Liver (tissue), 9 donors: ENCODE measurements around the gene CYP4V2. TPM values are rescaled to one million over a fixed set of nuclear protein-coding genes. Genes with fewer than 3 reads are reported as not detected.

Source experiments
- DNase-seq: peaks from one replicate; pipeline ENCODE4 v3.0.0-alpha.2; 2017; ENCODE audit warnings: low spot score
- H3K27ac ChIP-seq, 2 donors: one replicate each; pipeline ENCODE4 v1.7.0; 2013; ENCODE audit warnings: inconsistent platforms in 2 of 2, low read length in 2 of 2, control low read depth in 1 of 2, low read depth in 1 of 2, mild to moderate bottlenecking in 1 of 2
- H3K27me3 ChIP-seq, 4 donors: one replicate each; pipeline versions ENCODE4 v1.6.1 to v1.7.0; 2013; ENCODE audit warnings: low read length in 3 of 4, inconsistent platforms in 1 of 4, mild to moderate bottlenecking in 1 of 4, moderate library complexity in 1 of 4; ENCODE audit not compliant: control insufficient read depth in 4 of 4, insufficient read depth in 4 of 4
- H3K36me3 ChIP-seq, 4 donors: one replicate each; pipeline versions ENCODE4 v1.6.1 to v1.7.0; 2013; ENCODE audit warnings: low read length in 3 of 4, mild to moderate bottlenecking in 3 of 4, low read depth in 1 of 4, moderate library complexity in 1 of 4; ENCODE audit not compliant: control insufficient read depth in 4 of 4, insufficient read depth in 3 of 4
- H3K4me1 ChIP-seq, 4 donors: one replicate each; pipeline versions ENCODE4 v1.6.1 to v1.7.0; 2013; ENCODE audit warnings: low read length in 3 of 4, mild to moderate bottlenecking in 3 of 4, moderate library complexity in 1 of 4; ENCODE audit not compliant: control insufficient read depth in 4 of 4, insufficient read depth in 4 of 4
- H3K4me3 ChIP-seq, 3 donors: one replicate each; pipeline versions ENCODE4 v1.6.1 to v1.7.0; 2013; ENCODE audit warnings: low read length in 3 of 3, control low read depth in 1 of 3, low read depth in 1 of 3, mild to moderate bottlenecking in 1 of 3
- H3K9ac ChIP-seq, 2 donors: one replicate each; pipeline ENCODE4 v1.7.0; 2013; ENCODE audit warnings: low read length in 2 of 2, mild to moderate bottlenecking in 2 of 2, moderate library complexity in 2 of 2, control low read depth in 1 of 2, low read depth in 1 of 2
- H3K9me3 ChIP-seq, 4 donors: one replicate each; pipeline versions ENCODE4 v1.6.1 to v1.7.0; 2013; ENCODE audit warnings: low read length in 3 of 4; ENCODE audit not compliant: control insufficient read depth in 4 of 4
- ATF3 ChIP-seq: IDR thresholded peaks from 2 replicates; pipeline ENCODE4 v1.6.1; 2016; ENCODE audit warnings: antibody characterized with exemption
- CTCF ChIP-seq: fragments of 150-350 bp; IDR thresholded peaks from 2 replicates; pipeline ENCODE4 v1.5.1; 2017; ENCODE audit warnings: improper control_type of control experiment, low read depth, low read length; ENCODE audit not compliant: missing input control
- EGR1 ChIP-seq, 2 donors: IDR thresholded peaks; 2 replicates each; pipeline ENCODE4 v1.6.1; 2016 to 2018; ENCODE audit warnings: antibody characterized with exemption in 2 of 2, low read depth in 2 of 2
- FOXA1 ChIP-seq: IDR thresholded peaks from 2 replicates; pipeline ENCODE4 v1.6.1; 2016; ENCODE audit warnings: antibody characterized with exemption
- FOXA2 ChIP-seq: IDR thresholded peaks from 2 replicates; pipeline ENCODE4 v1.6.1; 2016; ENCODE audit warnings: antibody characterized with exemption
- GABPA ChIP-seq, 2 donors: IDR thresholded peaks in 1 of 2; conservative IDR thresholded peaks in 1 of 2; 2 replicates each; pipeline ENCODE4 v1.6.1; 2016; ENCODE audit warnings: antibody characterized with exemption in 2 of 2, mild to moderate bottlenecking in 1 of 2, moderate library complexity in 1 of 2
- HNF4A ChIP-seq, 2 donors: conservative IDR thresholded peaks; 2 replicates each; pipeline ENCODE4 v1.6.1; 2016; ENCODE audit warnings: antibody characterized with exemption in 2 of 2, mild to moderate bottlenecking in 2 of 2
- HNF4G ChIP-seq: IDR thresholded peaks from 2 replicates; pipeline ENCODE4 v1.6.1; 2016; ENCODE audit warnings: antibody characterized with exemption
- JUND ChIP-seq, 2 donors: IDR thresholded peaks; 2 replicates each; pipeline ENCODE4 v1.6.1; 2016; ENCODE audit warnings: antibody characterized with exemption in 2 of 2
- MAX ChIP-seq: IDR thresholded peaks from 2 replicates; pipeline ENCODE4 v1.6.1; 2016; ENCODE audit warnings: antibody characterized with exemption
- NR2F2 ChIP-seq: IDR thresholded peaks from 2 replicates; pipeline ENCODE4 v1.6.1; 2016; ENCODE audit warnings: antibody characterized with exemption
- RAD21 ChIP-seq, 2 donors: IDR thresholded peaks; 2 replicates each; pipeline ENCODE4 v1.6.1; 2016; ENCODE audit warnings: antibody characterized with exemption in 2 of 2, mild to moderate bottlenecking in 2 of 2
- REST ChIP-seq: IDR thresholded peaks from 2 replicates; pipeline ENCODE4 v1.6.1; 2016; ENCODE audit warnings: antibody characterized with exemption, mild to moderate bottlenecking
- RXRA ChIP-seq, 2 donors: IDR thresholded peaks; 2 replicates each; pipeline ENCODE4 v1.6.1; 2017 to 2018; ENCODE audit warnings: antibody characterized with exemption in 2 of 2, mild to moderate bottlenecking in 1 of 2
- SP1 ChIP-seq: IDR thresholded peaks from 2 replicates; pipeline ENCODE4 v1.6.1; 2018; ENCODE audit warnings: antibody characterized with exemption, mild to moderate bottlenecking
- TAF1 ChIP-seq: conservative IDR thresholded peaks from 2 replicates; pipeline ENCODE4 v1.6.1; 2016; ENCODE audit warnings: antibody characterized with exemption, mild to moderate bottlenecking
- YY1 ChIP-seq: IDR thresholded peaks from 2 replicates; pipeline ENCODE4 v1.6.1; 2016; ENCODE audit warnings: antibody characterized with exemption, mild to moderate bottlenecking
- ZBTB33 ChIP-seq: IDR thresholded peaks from 2 replicates; pipeline ENCODE4 v1.6.1; 2016; ENCODE audit warnings: antibody characterized with exemption
- WGBS: extraction: QIAGEN DNeasy Blood & Tissue Kit; methylation state at CpG from one replicate; pipeline ENCODE4 v1.1.7; 2013; 5-methylcytosine and 5-hydroxymethylcytosine counted together
- polyA plus RNA-seq, 2 donors: library from polyadenylated mRNA; stranded (reverse) in 1 of 2; unstranded in 1 of 2; fragments of 200-250 nt in 1 of 2; fragments of >200 nt in 1 of 2; fragmentation: Nextera tagmentation in 1 of 2; extraction: Ambion mirVana in 1 of 2; gene quantifications; one replicate each; pipeline versions ENCODE4 v1.2.1 to v1.2.3, GENCODE V29; 2013 to 2015
- total RNA-seq, 2 donors: library from RNA; depleted of rRNA; stranded (reverse); fragments of >200 nt; gene quantifications; one replicate each; pipeline ENCODE4 v1.2.3, GENCODE V29; 2014
- donor health status: healthy.
- donor health status: healthy.
- donor health status: healthy.
- donor health status: healthy.
- donor health status: healthy.

CYP4V2 gene
- 100 to 1,000 TPM in 1 of 2 donors, 10 to 100 TPM in 1; 28.4 to 119 TPM for total RNA-seq
- polyA plus RNA-seq = 10 to 100 TPM; 27.9 to 41.8 TPM

GRCh38 chr4:186191200-186192065 lies at the start of gene CYP4V2:
CYP4V2 (plus strand) TSS chr4:186191567; CDS start chr4:186191824, 257 bp downstream.
- under 1% methylated on average over 107 of the region's 107 CpGs for WGBS
- H3K9me3 ChIP-seq = no peaks in the 10 kb centered on the region
- H3K27ac ChIP-seq = peak within 1 kb of the TSS; percentile 98 to 99
- TF ChIP-seq JUND (IDR thresholded peaks at IDR 0.05) (no peak), REST (peak; percentile 12), MAX (no peak), YY1 (peak; percentile 7), HNF4A (conservative IDR thresholded peaks at IDR 0.05) (no peak), HNF4G (no peak), FOXA2 (no peak), FOXA1 (peak; percentile 27), EGR1 (IDR thresholded peaks at IDR 0.05; ENCODE audit: low read depth in 2 of 2) (peak; percentile 19 to 71), RXRA (IDR thresholded peaks at IDR 0.05) (peak; percentile 17 to 20), GABPA (IDR thresholded peaks at IDR 0.05 in 1 of 2, conservative IDR thresholded peaks at IDR 0.05 in 1 of 2) (peak; percentile 61 to 88), NR2F2 (peak; percentile 77), ATF3 (no peak), TAF1 (no peak), SP1 (peak; percentile 26), CTCF (peak; percentile 22), RAD21 (IDR thresholded peaks at IDR 0.05) (peak; percentile 28), ZBTB33 (no peak)
- H3K27me3 ChIP-seq = no peaks in the 10 kb centered on the region
- H3K9ac ChIP-seq = peak within 1 kb of the TSS; percentile 92 to 94
- H3K4me3 ChIP-seq = peak within 1 kb of the TSS; percentile 83 to 96 (median 95)
- peaks cover 0 to 9% (median 0%) of the 10 kb centered on the region in 4 donors for H3K36me3 ChIP-seq
- peaks cover 7 to 46% (median 30%) of the 10 kb centered on the region in 4 donors for H3K4me1 ChIP-seq
- DNase-seq = peak; percentile 74
